ENCODE data around the gene THOC5.
"Not testable (repeated sequence)": the region's sequence is repeated elsewhere in the genome, so short reads cannot be mapped to it uniquely, and the experiment has no call there.

The THOC5 gene

DNA sequence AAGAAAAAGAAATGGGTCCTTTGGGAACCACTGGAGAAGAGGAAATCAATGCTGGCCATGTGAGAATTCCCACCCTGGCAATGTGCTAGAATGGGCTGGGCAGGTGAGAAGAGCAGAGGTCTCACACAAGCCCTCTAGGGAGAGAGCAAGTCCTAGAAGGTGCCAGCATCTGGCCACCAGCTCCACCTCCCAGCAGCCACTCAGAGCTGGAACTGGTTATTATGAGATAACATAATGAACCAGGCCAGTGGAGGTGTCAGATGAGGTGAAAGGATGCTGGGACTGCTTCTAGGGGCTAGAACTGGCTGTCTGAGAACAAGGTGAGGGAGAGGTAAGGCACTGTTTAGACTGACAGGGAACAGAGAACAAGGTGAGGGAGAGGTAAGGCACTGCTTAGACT is 44.3 kb downstream of the THOC5 start:
- H3K4me3 ChIP-seq (replicated peaks; ENCODE audit: low read depth, low read length), result no peak overlapping the region
- no peak for DNase-seq (ENCODE audit: extremely low read depth, low read depth)
- TF ChIP-seq, protein P1, sequence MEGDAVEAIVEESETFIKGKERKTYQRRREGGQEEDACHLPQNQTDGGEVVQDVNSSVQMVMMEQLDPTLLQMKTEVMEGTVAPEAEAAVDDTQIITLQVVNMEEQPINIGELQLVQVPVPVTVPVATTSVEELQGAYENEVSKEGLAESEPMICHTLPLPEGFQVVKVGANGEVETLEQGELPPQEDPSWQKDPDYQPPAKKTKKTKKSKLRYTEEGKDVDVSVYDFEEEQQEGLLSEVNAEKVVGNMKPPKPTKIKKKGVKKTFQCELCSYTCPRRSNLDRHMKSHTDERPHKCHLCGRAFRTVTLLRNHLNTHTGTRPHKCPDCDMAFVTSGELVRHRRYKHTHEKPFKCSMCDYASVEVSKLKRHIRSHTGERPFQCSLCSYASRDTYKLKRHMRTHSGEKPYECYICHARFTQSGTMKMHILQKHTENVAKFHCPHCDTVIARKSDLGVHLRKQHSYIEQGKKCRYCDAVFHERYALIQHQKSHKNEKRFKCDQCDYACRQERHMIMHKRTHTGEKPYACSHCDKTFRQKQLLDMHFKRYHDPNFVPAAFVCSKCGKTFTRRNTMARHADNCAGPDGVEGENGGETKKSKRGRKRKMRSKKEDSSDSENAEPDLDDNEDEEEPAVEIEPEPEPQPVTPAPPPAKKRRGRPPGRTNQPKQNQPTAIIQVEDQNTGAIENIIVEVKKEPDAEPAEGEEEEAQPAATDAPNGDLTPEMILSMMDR (IDR thresholded peaks at IDR 0.05; ENCODE audit: low read depth, low read length, missing control alignments), result no peak

DNA sequence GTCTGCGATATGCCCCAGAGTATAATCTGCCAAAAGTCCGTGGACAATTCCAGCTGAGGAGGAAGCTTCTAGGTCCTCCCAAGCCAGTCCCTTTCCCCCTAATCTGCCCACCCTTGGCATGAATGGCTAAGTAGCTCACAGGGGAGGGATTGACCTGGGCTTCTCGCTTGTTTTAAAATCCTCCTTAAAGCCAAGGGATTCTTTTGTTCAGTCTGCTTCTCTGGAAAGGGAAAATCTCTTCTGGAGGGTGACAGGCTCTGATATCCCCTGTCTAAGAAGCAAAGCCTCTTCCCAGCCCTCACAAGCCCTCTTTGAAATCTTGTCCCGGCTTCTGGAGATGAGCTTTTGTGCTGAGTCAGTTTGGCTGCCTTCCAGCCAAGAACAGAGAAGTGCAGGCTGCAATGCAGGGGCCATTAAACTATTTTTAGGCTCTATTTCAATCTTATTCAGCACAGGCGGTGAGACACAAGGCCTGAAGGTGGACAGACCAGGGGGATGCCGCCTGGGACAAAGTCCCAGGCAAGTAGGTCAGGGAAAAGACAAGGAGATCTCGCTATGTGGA is 49.7 kb downstream of the THOC5 start:
- peak; percentile 37 for DNase-seq (ENCODE audit: extremely low read depth, low read depth)
- H3K4me3 ChIP-seq (replicated peaks; ENCODE audit: low read depth, low read length), result no peak overlapping the region
- TF ChIP-seq, protein P1 (IDR thresholded peaks at IDR 0.05; ENCODE audit: low read depth, low read length, missing control alignments), result no peak

DNA sequence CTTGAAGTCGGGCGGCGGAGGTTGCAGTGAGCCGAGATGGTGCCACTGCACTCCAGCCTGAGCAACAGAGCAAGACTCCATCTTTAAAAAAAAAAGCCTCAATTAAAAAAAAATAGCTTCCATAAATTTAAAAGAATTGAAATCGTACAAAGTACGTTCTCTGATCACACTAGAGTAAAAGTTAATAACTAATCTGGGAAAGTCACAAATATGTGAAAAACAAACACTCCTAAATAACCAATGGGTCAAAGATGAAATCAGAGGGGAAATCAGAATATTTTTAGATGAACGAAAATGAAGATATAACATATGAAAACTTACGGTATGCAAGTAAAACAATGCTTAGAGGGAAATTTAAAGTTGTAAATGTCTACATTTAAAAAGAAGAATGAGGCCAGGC is 53.7 kb downstream of the THOC5 start:
- no peak for DNase-seq (ENCODE audit: extremely low read depth, low read depth)
- TF ChIP-seq, protein P1 (IDR thresholded peaks at IDR 0.05; ENCODE audit: low read depth, low read length, missing control alignments), result no peak
- no peak overlapping the region for H3K4me3 ChIP-seq (replicated peaks; ENCODE audit: low read depth, low read length)

DNA sequence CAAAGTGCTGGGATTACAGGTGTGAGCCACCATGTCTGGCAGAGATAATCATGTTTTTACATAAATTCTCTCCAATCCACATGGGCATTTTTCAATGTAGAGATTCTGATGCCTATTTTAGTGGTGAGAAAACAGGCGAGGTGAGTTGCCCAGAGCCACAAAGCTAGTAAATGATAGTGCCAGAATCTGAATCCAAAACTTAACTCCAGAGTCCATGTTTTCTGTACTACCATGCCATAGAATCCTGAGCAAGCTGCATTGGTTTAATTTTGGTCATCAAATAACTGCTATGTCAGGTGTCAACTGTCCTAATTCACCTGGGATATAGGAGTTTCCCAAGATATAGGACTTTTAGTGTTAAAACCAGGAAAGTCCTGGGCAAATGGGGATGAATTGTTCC is 59.9 kb downstream of the THOC5 start:
- DNase-seq (ENCODE audit: extremely low read depth, low read depth), result no peak
- TF ChIP-seq, protein P1 (IDR thresholded peaks at IDR 0.05; ENCODE audit: low read depth, low read length, missing control alignments), result no peak
- H3K4me3 ChIP-seq (replicated peaks; ENCODE audit: low read depth, low read length), result no peak overlapping the region

DNA sequence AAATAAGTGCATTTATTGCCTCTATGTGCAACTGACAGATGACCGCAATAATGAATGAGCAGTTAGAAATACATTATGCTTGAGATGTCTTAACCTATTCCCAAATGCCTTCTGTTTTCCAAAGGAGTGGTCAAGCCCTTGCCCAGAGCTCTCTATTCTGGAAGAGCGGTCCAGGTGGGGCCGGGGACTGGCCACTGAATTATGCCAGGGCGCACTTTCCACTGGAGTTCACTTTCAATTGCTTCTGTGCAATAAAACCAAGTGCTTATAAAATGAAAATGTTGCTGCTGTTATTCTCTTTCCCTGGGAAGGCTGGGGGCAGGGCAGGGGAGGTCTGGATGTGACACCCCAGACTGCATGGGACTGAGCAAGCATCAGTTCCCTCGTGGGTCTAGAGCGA is 62.5 kb downstream of the THOC5 start:
- TF ChIP-seq, protein P1 (IDR thresholded peaks at IDR 0.05; ENCODE audit: low read depth, low read length, missing control alignments), result no peak
- DNase-seq (ENCODE audit: extremely low read depth, low read depth), result no peak
- no peak overlapping the region for H3K4me3 ChIP-seq (replicated peaks; ENCODE audit: low read depth, low read length)

DNA sequence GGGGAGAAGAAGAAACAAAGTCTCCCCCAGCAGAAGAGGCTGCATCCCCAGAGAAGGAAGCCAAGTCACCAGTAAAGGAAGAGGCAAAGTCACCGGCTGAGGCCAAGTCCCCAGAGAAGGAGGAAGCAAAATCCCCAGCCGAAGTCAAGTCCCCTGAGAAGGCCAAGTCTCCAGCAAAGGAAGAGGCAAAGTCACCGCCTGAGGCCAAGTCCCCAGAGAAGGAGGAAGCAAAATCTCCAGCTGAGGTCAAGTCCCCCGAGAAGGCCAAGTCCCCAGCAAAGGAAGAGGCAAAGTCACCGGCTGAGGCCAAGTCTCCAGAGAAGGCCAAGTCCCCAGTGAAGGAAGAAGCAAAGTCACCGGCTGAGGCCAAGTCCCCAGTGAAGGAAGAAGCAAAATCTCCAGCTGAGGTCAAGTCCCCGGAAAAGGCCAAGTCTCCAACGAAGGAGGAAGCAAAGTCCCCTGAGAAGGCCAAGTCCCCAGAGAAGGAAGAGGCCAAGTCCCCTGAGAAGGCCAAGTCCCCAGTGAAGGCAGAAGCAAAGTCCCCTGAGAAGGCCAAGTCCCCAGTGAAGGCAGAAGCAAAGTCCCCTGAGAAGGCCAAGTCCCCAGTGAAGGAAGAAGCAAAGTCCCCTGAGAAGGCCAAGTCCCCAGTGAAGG is 64.3 kb downstream of the THOC5 start:
- not testable (repeated sequence) for DNase-seq (ENCODE audit: extremely low read depth, low read depth); H3K4me3 ChIP-seq (replicated peaks; ENCODE audit: low read depth, low read length)

DNA sequence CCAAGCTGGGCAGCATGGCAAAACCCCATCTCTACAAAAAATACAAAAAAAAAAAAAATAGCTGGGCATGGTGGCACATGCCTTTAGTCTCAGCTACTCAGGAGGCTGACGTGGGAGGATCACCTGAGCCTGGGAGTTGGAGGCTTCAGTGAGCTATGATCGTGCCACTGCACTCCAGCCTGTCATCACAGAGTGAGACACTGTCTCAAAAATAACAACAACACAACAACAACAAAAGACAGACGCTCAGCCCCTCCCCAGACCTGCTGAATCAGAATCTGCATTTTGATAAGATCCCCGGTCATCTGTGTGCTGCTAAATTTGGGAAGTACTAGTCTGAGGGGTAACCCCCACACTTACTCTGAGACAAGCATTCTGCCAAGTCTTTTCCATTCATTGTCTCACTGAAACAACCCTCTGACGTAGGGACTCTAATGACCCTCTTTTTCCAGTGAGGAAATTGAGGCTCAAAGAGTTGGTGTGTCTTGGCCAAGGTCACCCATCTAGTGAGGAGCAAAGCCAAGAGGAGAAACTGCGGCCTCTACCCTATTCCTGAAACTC is 66.1 kb downstream of the THOC5 start:
- TF ChIP-seq, protein P1 (IDR thresholded peaks at IDR 0.05; ENCODE audit: low read depth, low read length, missing control alignments), result no peak
- H3K4me3 ChIP-seq (replicated peaks; ENCODE audit: low read depth, low read length), result no peak overlapping the region
- DNase-seq (ENCODE audit: extremely low read depth, low read depth), result no peak

Measured in HFF-Myc (cell line).